GM13977 (cell line): ENCODE data around the gene USP49.

Source experiments
- DNase-seq: peaks from one replicate; pipeline ENCODE4 v3.0.0; 2012; ENCODE audit warnings: low spot score
- CTCF ChIP-seq: IDR thresholded peaks from 2 replicates; pipeline ENCODE4 v1.5.1; 2012; ENCODE audit warnings: mild to moderate bottlenecking, control low read depth; ENCODE audit not compliant: insufficient read depth; ENCODE audit errors: extremely low read depth, missing control alignments
- in situ Hi-C: fragments of 300-500 bp; cut with MboI; formaldehyde crosslinking; loops from one replicate; pipeline ENCODE4 v1.12.0; 2022; ENCODE audit warnings: low sequenced_read_pairs, low pct_unique_long_range_greater_than_20kb, mixed read lengths, inconsistent platforms; ENCODE audit not compliant: unreplicated experiment

The USP49 gene

GRCh38 chr6:41785689-41786450 lies 109.3 kb downstream of the USP49 start:
- no peak for TF ChIP-seq CTCF
- DNase-seq = no peak
- in situ Hi-C loops = loop anchor here (10.0 kb wide), 1 partner anchor 259 kb away; no protein-coding TSS in a partner anchor

- in situ Hi-C loops = loop anchor here (10.0 kb wide), 1 partner anchor 260 kb away; no protein-coding TSS in a partner anchor
- no peak for TF ChIP-seq CTCF
- no peak for DNase-seq
Observed at GRCh38 chr6:41785254-41785653, 109.9 kb downstream of the USP49 start.

GRCh38 chr6:41784581-41785171 lies 110.5 kb downstream of the USP49 start:
- in situ Hi-C loops = loop anchor here (10.0 kb wide), 1 partner anchor 260 kb away; no protein-coding TSS in a partner anchor
- TF ChIP-seq CTCF = no peak
- no peak for DNase-seq

- TF ChIP-seq CTCF = no peak
- in situ Hi-C loops = loop anchor here (10.0 kb wide), 1 partner anchor 262 kb away; no protein-coding TSS in a partner anchor
- DNase-seq = no peak
Observed at GRCh38 chr6:41783106-41783780, 111.9 kb downstream of the USP49 start.

- DNase-seq = no peak
- no peak for TF ChIP-seq CTCF
- in situ Hi-C loops = loop anchor here (10.0 kb wide), 1 partner anchor 263 kb away; no protein-coding TSS in a partner anchor
Observed at GRCh38 chr6:41781366-41781730, 113.8 kb downstream of the USP49 start.

GRCh38 chr6:41780551-41781365 lies 114.4 kb downstream of the USP49 start, which contains the start of gene PRICKLE4:
Gene PRICKLE4, plus strand, starts transcription at chr6:41780782. Its CDS starts 2,692 bp downstream, at chr6:41783474.
- TF ChIP-seq CTCF = no peak
- no peak for DNase-seq
- in situ Hi-C loops = loop anchor here (10.0 kb wide), 1 partner anchor 264 kb away; no protein-coding TSS in a partner anchor
